ENCODE measurements around the gene EGFL8. TPM values are rescaled to one million over a fixed set of nuclear protein-coding genes. Genes with fewer than 3 reads are reported as not detected.

EGFL8 gene
- total and polyA plus RNA-seq, 2 of the 8 experiments (the other 6 are each of a cell fraction or from before 2014, with no cell fraction given) = 5.0 to 9.2 TPM

DNA sequence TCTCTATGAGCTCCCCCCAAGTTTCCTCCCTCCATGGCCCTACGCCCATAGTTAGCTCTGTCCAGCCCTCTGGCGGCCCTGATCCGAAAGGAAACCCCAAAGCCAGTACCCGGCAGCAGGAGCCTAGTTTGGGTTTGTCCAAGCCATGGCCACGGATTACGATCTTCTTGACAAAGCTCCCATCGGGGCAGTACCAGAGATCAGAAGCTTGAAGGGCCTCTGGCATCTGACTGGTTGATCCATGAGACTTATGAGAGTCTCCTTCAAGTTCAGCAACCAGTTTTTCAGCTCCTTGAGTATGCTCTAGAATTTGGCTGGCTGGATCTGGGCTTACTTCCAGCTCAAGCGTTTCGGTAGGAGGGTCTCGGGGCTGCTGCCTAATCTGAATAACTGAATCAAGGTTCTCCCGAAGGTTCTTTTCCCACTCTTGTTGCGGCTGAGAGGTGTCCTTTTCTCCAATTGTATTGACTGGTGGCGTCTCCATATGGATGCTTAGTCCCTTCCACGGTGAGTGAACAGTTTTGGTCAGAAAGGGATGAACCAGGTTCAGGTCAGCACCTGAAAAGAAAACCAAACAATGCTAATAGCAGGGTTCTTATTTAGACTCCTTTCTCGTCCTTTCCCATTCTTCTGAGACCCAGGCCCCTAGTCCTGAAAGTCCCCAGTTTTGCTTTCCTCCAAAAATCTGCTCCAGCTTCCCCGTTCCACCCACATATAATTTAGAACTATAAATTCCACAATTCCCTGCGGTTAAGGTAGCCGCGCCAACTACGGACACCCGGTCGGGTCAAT lies 34.9 kb upstream of the EGFL8 start:
- Histone ChIP-seq H4K5ac (ENCODE audit: insufficient read length, low read depth, low read length) (no peak overlapping the region), H3K18ac (ENCODE audit: extremely low read depth, low read length) (peak overlapping the region; percentile 89; the same call in 1 of the 2 replicates), H2BK120ac (replicated peaks; ENCODE audit: low read depth, low read length) (peak overlapping the region; percentile 19), H3K4me1 (replicated peaks in 1 of 4; ENCODE audit: control insufficient read depth in 3 of 4, insufficient read depth in 4 of 4, low read length in 3 of 4) (peaks cover 3 to 19% (median 8%) of the 10 kb centered on the region in 4 experiments; a peak in 6 of 7 replicates), H3K9me3 (ENCODE audit: insufficient read depth in 2 of 2, low read depth in 1 of 2, low read length in 1 of 2) (no peaks in the 10 kb centered on the region), H3K23ac (ENCODE audit: insufficient read length) (no peak overlapping the region), H4K8ac (ENCODE audit: extremely low read depth, insufficient read depth, low read length) (peak overlapping the region; percentile 87; the same call in 1 of the 2 replicates), H3K23me2 (ENCODE audit: low read depth, low read length) (peaks cover 5% of the 10 kb centered on the region), H3K9ac (replicated peaks in 1 of 4; ENCODE audit: extremely low read depth in 1 of 4, low read depth in 3 of 4, low read length in 3 of 4) (peak overlapping the region in 3 of 4 experiments; percentile 14 to 70 (median 40); a peak in 4 of 7 replicates), H3K56ac (replicated peaks; ENCODE audit: insufficient read length, low read depth, low read length) (no peak overlapping the region), H3K79me2 (ENCODE audit: control insufficient read depth in 1 of 2, insufficient read depth in 2 of 2, low read length in 2 of 2) (peaks cover 0 to 12% of the 10 kb centered on the region in 2 experiments; a peak in 1 of 4 replicates), H3K27me3 (replicated peaks in 1 of 4; ENCODE audit: control insufficient read depth in 3 of 4, extremely low read depth in 1 of 4, insufficient read depth in 3 of 4, low read length in 3 of 4) (no peaks in the 10 kb centered on the region), H3K4me3 (ENCODE audit: extremely low read depth in 1 of 4, insufficient read depth in 2 of 4, low read depth in 3 of 4, low read length in 4 of 4) (peak overlapping the region; percentile 75 to 94 (median 82)), H3K79me1 (ENCODE audit: low read depth, low read length) (peaks cover 2% of the 10 kb centered on the region; the same call in 1 of the 2 replicates), H2BK12ac (ENCODE audit: low read depth, low read length) (0 out of 2 replicates have a peak overlapping the region, but pooled peaks have one; percentile 50), H4K91ac (replicated peaks; ENCODE audit: insufficient read length, low read length) (no peak overlapping the region), H3K27ac (ENCODE audit: low read depth, low read length) (peak overlapping the region; percentile 34; the same call in 1 of the 2 replicates), H2AK5ac (ENCODE audit: low read depth, low read length) (0 out of 2 replicates have a peak overlapping the region, but pooled peaks have one; percentile 40), H4K20me1 (replicated peaks in 1 of 2; ENCODE audit: control insufficient read depth in 1 of 2, insufficient read depth in 2 of 2, low read length in 2 of 2) (no peaks in the 10 kb centered on the region), H3K14ac (ENCODE audit: insufficient read length) (no peak overlapping the region), H2BK5ac (ENCODE audit: low read depth, low read length) (no peak overlapping the region; the same call in 1 of the 2 replicates), H3K4me2 (ENCODE audit: insufficient read depth in 1 of 2, low read depth in 2 of 2, low read length in 2 of 2) (peak overlapping the region; percentile 82 to 91), H3K4ac (replicated peaks; ENCODE audit: insufficient read length, low read depth, low read length) (peak overlapping the region; percentile 28), H3K36me3 (ENCODE audit: control insufficient read depth in 2 of 4, insufficient read depth in 4 of 4, low read length in 3 of 4) (peaks cover 0 to 7% (median 2%) of the 10 kb centered on the region in 4 experiments; a peak in 3 of 8 replicates), H2AFZ (ENCODE audit: low read length) (no peak overlapping the region), H2BK15ac (ENCODE audit: low read length) (no peak overlapping the region), H2BK20ac (ENCODE audit: low read length) (no peak overlapping the region)
- no peak for DNase-seq (ENCODE audit: low read depth in 1 of 2, low spot score in 2 of 2)
- 48% methylated on average over 22 of the region's 22 CpGs; no CpG with 5 or more reads in 1 of the 2 experiments for WGBS, 2 experiments (ENCODE audit: extremely low coverage in 1 of 2, insufficient coverage in 1 of 2, insufficient read length in 1 of 2, insufficient replicate concordance in 2 of 2, low coverage in 1 of 2, low lambda C conversion rate in 2 of 2, missing lambda C conversion rate in 1 of 2)
- FAIRE-seq = no peak
- POLR2A ChIA-PET (ENCODE audit: partially characterized antibody) = interaction anchor here (0.6 to 6.5 kb wide), 19 partner anchors 9 to 170 kb away, joined by 3 to 70 read pairs (median 6); partner anchors contain the start of genes AGPAT1, DXO, PRRT1 and RNF5
- CTCF ChIA-PET (ENCODE audit: partially characterized antibody) = interaction anchor here (1.0 to 5.6 kb wide), 11 partner anchors 11 to 176 kb away, joined by 3 to 76 read pairs (median 4); partner anchors contain the start of gene PRRT1
- no peak for TF ChIP-seq EGR1 (IDR thresholded peaks at IDR 0.05; ENCODE audit: borderline replicate concordance, low read depth, low read length)
- TF ChIP-seq SAP30 (IDR thresholded peaks at IDR 0.05; ENCODE audit: insufficient read depth, insufficient replicate concordance, low read length) = no peak
- TF ChIP-seq CHD1 (IDR thresholded peaks at IDR 0.05; ENCODE audit: low read depth, low read length) = no peak
- no peak for TF ChIP-seq POLR2A (IDR thresholded peaks at IDR 0.05; ENCODE audit: control extremely low read depth in 1 of 2, low read depth in 2 of 2, low read length in 2 of 2)
- TF ChIP-seq SIX5 (IDR thresholded peaks at IDR 0.05; ENCODE audit: low read depth, low read length) = 0 out of 2 replicates have a peak, but pooled peaks have one; percentile 3

Data from H1 (cell line).